ENCODE measurements around the gene PYROXD2.
"Not testable (repeated sequence)": the region's sequence is repeated elsewhere in the genome, so short reads cannot be mapped to it uniquely, and the experiment has no call there.

PYROXD2 gene

GRCh38 chr10:98394851-98395440, 20.0 kb downstream of the PYROXD2 start:
- ATAC-seq: no peak
- peaks cover 10% of the 10 kb centered on the region for H3K4me1 Mint-ChIP-seq
- no peaks in the 10 kb centered on the region for H3K27me3 Mint-ChIP-seq
- H3K36me3 Mint-ChIP-seq: no peaks in the 10 kb centered on the region
- no peak overlapping the region for H3K4me3 Mint-ChIP-seq
- no peaks in the 10 kb centered on the region for H3K9me3 Mint-ChIP-seq
- no peak overlapping the region for H3K27ac Mint-ChIP-seq

- H3K27ac Mint-ChIP-seq: no peak overlapping the region
- no peak for ATAC-seq
- no peaks in the 10 kb centered on the region for H3K9me3 Mint-ChIP-seq
- H3K4me1 Mint-ChIP-seq: peaks cover 10% of the 10 kb centered on the region
- no peaks in the 10 kb centered on the region for H3K36me3 Mint-ChIP-seq
- no peaks in the 10 kb centered on the region for H3K27me3 Mint-ChIP-seq
- H3K4me3 Mint-ChIP-seq: no peak overlapping the region
These were observed 23.4 kb downstream of the PYROXD2 start for GRCh38 chr10:98391578-98391991.

DNA sequence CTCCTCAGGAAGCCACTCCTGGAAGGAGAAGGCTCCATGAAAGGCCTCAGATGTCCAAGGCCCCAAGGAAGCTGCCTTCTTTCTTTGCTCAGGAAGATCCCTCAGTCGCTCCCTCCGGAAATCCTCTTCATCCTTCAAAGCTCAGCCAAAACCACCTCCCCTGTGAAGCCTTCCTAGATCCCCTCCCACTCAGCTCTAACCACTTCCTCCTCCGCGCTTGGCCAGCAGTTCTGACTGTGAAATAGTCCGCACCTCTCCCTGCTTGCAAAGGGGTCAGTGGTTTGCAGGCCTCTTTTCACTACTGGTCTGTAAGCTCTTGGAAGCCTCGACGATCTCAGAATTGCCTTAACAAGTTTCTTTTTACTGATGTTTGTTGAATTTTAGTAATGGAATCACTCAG, 23.9 kb downstream of the PYROXD2 start:
- H3K36me3 Mint-ChIP-seq: no peaks in the 10 kb centered on the region
- no peaks in the 10 kb centered on the region for H3K9me3 Mint-ChIP-seq
- no peak overlapping the region for H3K4me3 Mint-ChIP-seq
- peaks cover 10% of the 10 kb centered on the region for H3K4me1 Mint-ChIP-seq
- no peaks in the 10 kb centered on the region for H3K27me3 Mint-ChIP-seq
- no peak for ATAC-seq
- no peak overlapping the region for H3K27ac Mint-ChIP-seq

DNA sequence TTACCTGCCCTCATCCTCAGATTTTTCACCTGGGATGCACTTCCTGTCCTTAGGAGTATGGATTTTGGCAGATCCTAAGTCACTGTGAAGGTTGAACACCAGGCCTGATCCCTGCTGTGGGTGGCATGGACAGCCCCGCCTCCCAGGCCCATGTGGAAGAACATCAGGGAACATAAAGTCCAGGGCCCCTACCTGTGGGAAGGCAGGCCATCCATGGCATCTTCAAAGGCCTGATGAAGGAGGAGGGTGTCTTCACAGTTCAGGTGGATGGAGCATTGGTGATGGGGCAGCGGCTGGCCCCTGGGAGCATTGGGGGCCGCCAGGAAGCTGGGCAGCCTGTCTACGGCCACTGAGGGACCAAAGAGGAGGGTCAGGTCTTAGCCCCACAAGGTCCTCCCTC, 24.6 kb downstream of the PYROXD2 start:
- no peak overlapping the region for H3K4me3 Mint-ChIP-seq
- no peaks in the 10 kb centered on the region for H3K27me3 Mint-ChIP-seq

DNA sequence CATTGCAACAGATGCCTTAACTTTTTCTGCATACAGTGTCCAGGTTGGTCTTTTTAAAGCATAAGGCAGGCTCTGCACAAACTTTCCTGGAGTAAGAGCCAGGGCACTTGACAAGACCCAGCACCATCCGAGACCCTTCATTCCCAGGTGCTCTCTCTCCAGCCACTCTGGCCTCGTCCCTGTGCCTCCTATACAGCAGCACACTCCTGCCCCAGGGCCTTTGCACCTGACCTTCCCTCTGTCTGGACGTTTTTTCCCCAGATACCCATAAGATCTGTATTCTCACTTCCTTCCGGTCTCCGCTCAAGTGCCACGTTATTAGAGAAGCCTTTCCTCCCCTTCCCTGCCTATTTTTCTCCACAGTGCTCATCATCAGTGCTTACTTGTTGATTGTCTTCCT, 25.6 kb downstream of the PYROXD2 start:
- H3K4me3 Mint-ChIP-seq: no peak overlapping the region
- no peaks in the 10 kb centered on the region for H3K9me3 Mint-ChIP-seq
- H3K27ac Mint-ChIP-seq: no peak overlapping the region
- no peak for ATAC-seq
- no peaks in the 10 kb centered on the region for H3K27me3 Mint-ChIP-seq
- peaks cover 10% of the 10 kb centered on the region for H3K4me1 Mint-ChIP-seq
- H3K36me3 Mint-ChIP-seq: no peaks in the 10 kb centered on the region

More for the DNA sequence above, 24.6 kb downstream of the PYROXD2 start:
- Mint-ChIP-seq H3K27ac (no peak overlapping the region), H3K9me3 (no peaks in the 10 kb centered on the region), H3K36me3 (no peaks in the 10 kb centered on the region), H3K4me1 (peaks cover 10% of the 10 kb centered on the region)
- no peak for ATAC-seq

DNA sequence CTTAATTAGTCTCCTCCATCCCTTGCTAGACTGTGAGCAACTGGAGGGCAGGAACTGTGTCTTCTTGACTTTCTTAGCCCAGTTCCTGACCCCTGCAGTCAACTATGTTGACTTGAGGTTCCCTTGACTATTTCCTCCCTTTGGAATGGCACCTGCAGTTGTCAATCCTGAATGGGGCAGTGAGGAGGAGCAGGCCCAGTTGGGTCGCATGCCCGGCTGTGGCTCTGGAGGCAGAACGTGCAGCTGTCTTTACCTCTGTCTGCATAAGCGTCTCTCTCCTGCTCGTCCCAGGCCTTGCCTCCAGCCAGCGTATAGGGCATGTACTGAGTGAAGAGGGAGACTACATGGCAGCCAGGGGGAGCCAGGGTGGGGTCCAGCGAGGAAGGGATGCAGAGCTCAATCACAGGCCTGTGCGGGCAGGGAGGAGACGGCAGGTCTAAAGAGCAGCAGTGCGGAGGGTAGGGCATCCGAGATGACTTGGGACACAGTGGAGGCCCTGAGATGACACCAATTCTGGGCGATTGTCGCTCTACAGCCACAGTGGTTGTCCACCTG, 26.8 kb downstream of the PYROXD2 start:
- ATAC-seq: no peak
- H3K27ac Mint-ChIP-seq: no peak overlapping the region
- no peak overlapping the region for H3K4me3 Mint-ChIP-seq
- H3K4me1 Mint-ChIP-seq: peaks cover 10% of the 10 kb centered on the region
- H3K9me3 Mint-ChIP-seq: no peaks in the 10 kb centered on the region
- H3K27me3 Mint-ChIP-seq: no peaks in the 10 kb centered on the region
- no peaks in the 10 kb centered on the region for H3K36me3 Mint-ChIP-seq

- no peak overlapping the region for H3K27ac Mint-ChIP-seq
- no peaks in the 10 kb centered on the region for H3K4me1 Mint-ChIP-seq
- H3K4me3 Mint-ChIP-seq: no peak overlapping the region
- no peaks in the 10 kb centered on the region for H3K27me3 Mint-ChIP-seq
- no peaks in the 10 kb centered on the region for H3K36me3 Mint-ChIP-seq
- no peaks in the 10 kb centered on the region for H3K9me3 Mint-ChIP-seq
- ATAC-seq: no peak
These were observed 30.4 kb downstream of the PYROXD2 start for GRCh38 chr10:98384531-98385133.

DNA sequence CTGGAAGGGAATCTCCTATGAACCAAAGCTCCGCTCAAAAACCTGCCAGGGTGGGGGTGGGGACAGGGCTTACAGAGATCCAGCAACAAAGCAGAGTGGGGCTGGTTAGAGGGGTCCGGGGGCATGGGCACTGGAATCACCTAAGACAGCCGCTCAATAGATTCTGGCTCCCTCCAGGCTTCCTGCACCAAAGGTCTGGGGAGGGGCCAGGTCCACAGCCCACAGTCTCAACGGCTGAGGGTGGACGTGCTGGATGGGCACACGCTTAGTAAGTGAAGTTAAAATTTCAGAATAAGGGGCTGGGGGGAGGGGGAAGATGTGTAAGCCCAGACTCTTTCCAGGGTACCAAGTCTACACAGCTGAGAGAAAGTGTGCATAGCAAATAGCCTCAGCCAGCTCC, 31.1 kb downstream of the PYROXD2 start:
- H3K36me3 Mint-ChIP-seq: no peaks in the 10 kb centered on the region
- no peak overlapping the region for H3K27ac Mint-ChIP-seq
- H3K27me3 Mint-ChIP-seq: no peaks in the 10 kb centered on the region
- H3K9me3 Mint-ChIP-seq: no peaks in the 10 kb centered on the region
- no peak for ATAC-seq
- no peaks in the 10 kb centered on the region for H3K4me1 Mint-ChIP-seq
- H3K4me3 Mint-ChIP-seq: no peak overlapping the region

DNA sequence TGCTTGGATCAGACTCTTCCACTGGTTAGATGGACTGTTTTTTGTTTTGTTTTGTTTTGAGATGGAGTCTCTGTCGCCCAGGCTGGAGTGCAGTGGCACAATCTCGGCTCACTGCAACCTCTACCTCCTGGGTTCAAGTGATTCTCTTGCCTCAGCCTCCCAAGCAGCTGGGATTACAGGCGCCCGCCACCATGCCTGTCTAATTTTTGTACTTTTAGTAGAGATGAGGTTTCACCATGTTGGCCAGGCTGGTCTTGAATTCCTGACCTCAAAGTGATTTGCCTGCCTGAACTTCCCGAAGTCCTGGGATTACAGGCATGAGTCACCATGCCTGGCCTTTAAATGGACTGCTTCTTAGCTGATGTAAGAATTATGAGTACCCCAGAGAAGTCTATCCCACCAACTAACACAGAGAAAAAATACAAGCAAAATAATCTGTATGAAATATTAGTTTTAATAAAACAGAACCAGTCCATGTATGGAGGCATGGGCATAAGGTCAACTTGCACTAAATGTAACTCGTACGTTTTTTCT, 31.8 kb downstream of the PYROXD2 start:
- H3K4me1 Mint-ChIP-seq, H3K27me3 Mint-ChIP-seq, H3K4me3 Mint-ChIP-seq, ATAC-seq, H3K36me3 Mint-ChIP-seq, H3K9me3 Mint-ChIP-seq, H3K27ac Mint-ChIP-seq: not testable (repeated sequence)

GRCh38 chr10:98382691-98383101, 32.3 kb downstream of the PYROXD2 start:
- H3K9me3 Mint-ChIP-seq: no peaks in the 10 kb centered on the region
- H3K4me3 Mint-ChIP-seq: no peak overlapping the region
- no peaks in the 10 kb centered on the region for H3K27me3 Mint-ChIP-seq
- no peak overlapping the region for H3K27ac Mint-ChIP-seq
- ATAC-seq: no peak
- no peaks in the 10 kb centered on the region for H3K4me1 Mint-ChIP-seq
- no peaks in the 10 kb centered on the region for H3K36me3 Mint-ChIP-seq

DNA sequence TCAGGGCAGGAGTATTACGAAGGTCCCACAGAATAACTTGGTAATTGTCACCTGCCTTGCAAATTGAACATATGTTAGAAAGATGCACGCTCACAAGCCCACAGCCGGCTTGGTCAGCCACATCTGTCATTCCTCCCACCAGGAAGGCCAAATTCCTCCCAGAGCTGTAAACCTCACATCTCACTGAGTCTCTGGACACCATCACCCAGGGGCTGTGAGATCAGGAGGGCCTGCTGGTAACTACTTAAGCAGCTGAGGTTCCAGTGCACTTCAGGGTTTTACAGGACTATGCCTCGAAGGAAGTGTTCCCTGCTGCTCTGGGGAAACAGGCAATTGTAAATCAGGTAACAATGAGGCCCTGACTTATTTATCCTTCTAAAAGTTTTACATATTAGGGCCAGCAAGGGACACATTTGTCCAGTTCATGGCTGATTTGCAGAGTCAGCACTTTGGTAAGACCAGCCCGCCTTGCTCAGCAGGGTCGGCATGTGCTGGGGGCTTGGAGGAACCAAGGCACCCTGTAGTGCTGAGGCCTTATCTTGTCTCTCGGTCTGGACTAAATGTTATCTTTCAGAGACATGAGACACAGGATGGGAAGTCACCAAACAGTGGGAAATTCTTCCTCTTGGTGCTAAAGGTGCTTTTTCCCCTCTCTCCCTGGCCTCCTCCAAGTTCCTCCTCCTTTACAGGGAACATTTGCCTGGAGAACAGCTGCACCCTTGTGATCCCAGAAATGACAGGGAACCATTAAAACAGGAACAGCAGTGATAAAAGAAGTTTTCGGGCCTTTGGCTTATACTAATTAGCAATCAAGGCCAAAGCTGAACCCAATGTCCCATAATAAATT, 34.3 kb downstream of the PYROXD2 start:
- ATAC-seq: no peak
- no peaks in the 10 kb centered on the region for H3K9me3 Mint-ChIP-seq
- peaks cover 3% of the 10 kb centered on the region for H3K27me3 Mint-ChIP-seq

GRCh38 chr10:98378722-98379121, 36.3 kb downstream of the PYROXD2 start:
- H3K4me3 Mint-ChIP-seq: no peak overlapping the region
- no peaks in the 10 kb centered on the region for H3K36me3 Mint-ChIP-seq
- ATAC-seq: no peak
- H3K9me3 Mint-ChIP-seq: no peaks in the 10 kb centered on the region
- no peak overlapping the region for H3K27ac Mint-ChIP-seq
- peaks cover 16% of the 10 kb centered on the region for H3K27me3 Mint-ChIP-seq
- no peaks in the 10 kb centered on the region for H3K4me1 Mint-ChIP-seq

More for the DNA sequence above, 34.3 kb downstream of the PYROXD2 start:
- H3K4me1 Mint-ChIP-seq: no peaks in the 10 kb centered on the region
- no peak overlapping the region for H3K27ac Mint-ChIP-seq
- no peak overlapping the region for H3K4me3 Mint-ChIP-seq
- no peaks in the 10 kb centered on the region for H3K36me3 Mint-ChIP-seq

- Mint-ChIP-seq H3K36me3 (no peaks in the 10 kb centered on the region), H3K4me1 (no peaks in the 10 kb centered on the region), H3K27me3 (peaks cover 16% of the 10 kb centered on the region), H3K27ac (no peak overlapping the region), H3K9me3 (no peaks in the 10 kb centered on the region), H3K4me3 (no peak overlapping the region)
- no peak for ATAC-seq
These were observed 37.4 kb downstream of the PYROXD2 start for GRCh38 chr10:98377536-98377935.

GRCh38 chr10:98377001-98377400, 38.0 kb downstream of the PYROXD2 start:
- Mint-ChIP-seq H3K4me1 (no peaks in the 10 kb centered on the region), H3K4me3 (no peak overlapping the region), H3K27me3 (peaks cover 20% of the 10 kb centered on the region), H3K27ac (no peak overlapping the region), H3K36me3 (no peaks in the 10 kb centered on the region), H3K9me3 (peaks cover 1% of the 10 kb centered on the region)
- no peak for ATAC-seq

DNA sequence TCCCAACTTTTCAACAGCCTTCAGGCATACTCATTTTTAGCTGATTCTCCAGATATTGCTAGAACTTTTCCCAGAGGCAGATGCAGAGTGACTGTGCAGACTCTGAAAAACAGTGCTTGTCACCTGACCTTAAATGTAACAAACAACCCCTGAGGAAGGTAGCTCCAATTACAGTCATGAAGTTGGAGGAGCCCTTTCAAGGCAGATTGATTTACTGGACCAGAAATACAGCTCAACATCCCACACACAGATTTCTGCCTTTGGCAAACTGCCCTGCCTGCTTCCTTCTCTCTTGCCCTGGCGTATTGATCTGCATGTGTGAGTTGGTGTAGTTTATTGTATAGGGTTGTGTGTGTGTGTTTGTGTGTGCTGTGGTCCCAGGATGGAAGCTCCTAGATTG, 38.5 kb downstream of the PYROXD2 start:
- no peaks in the 10 kb centered on the region for H3K4me1 Mint-ChIP-seq
- peaks cover 25% of the 10 kb centered on the region for H3K27me3 Mint-ChIP-seq
- no peak for ATAC-seq
- H3K27ac Mint-ChIP-seq: no peak overlapping the region
- peaks cover 3% of the 10 kb centered on the region for H3K9me3 Mint-ChIP-seq
- no peak overlapping the region for H3K4me3 Mint-ChIP-seq
- no peaks in the 10 kb centered on the region for H3K36me3 Mint-ChIP-seq
